Small intestine (tissue), 7 donors: ENCODE data around the gene CSNK1G3. TPM values are rescaled to one million over a fixed set of nuclear protein-coding genes. Genes with fewer than 3 reads are reported as not detected.

ENCODE experiments used
- DNase-seq, 2 donors: peaks; one replicate each; pipeline versions ENCODE4 v3.0.0 to v3.0.0-alpha.2; 2013
- FAIRE-seq: peaks from 2 replicates; lab custom pipeline; 2012; peaks lifted over from hg19 to GRCh38; lab: Jason Lieb, UNC
- H3K27ac ChIP-seq, 3 donors: one replicate each; pipeline ENCODE4 v1.5.1; 2013; ENCODE audit warnings: low read length in 2 of 3, mild to moderate bottlenecking in 2 of 3, control low read depth in 1 of 3, inconsistent platforms in 1 of 3, low read depth in 1 of 3, moderate library complexity in 1 of 3
- H3K27me3 ChIP-seq, 3 donors: one replicate each; pipeline ENCODE4 v1.6.1; 2013; ENCODE audit warnings: low read length in 3 of 3, inconsistent platforms in 1 of 3; ENCODE audit not compliant: control insufficient read depth in 3 of 3, insufficient read depth in 3 of 3
- H3K36me3 ChIP-seq, 3 donors: one replicate each; pipeline ENCODE4 v1.6.1; 2013; ENCODE audit warnings: low read length in 3 of 3, inconsistent platforms in 1 of 3, low read depth in 1 of 3, mild to moderate bottlenecking in 1 of 3, moderate library complexity in 1 of 3; ENCODE audit not compliant: control insufficient read depth in 3 of 3, insufficient read depth in 2 of 3
- H3K4me1 ChIP-seq, 3 donors: one replicate each; pipeline ENCODE4 v1.6.1; 2013; ENCODE audit warnings: low read length in 2 of 3, inconsistent platforms in 1 of 3, low read depth in 1 of 3, mild to moderate bottlenecking in 1 of 3, moderate library complexity in 1 of 3; ENCODE audit not compliant: control insufficient read depth in 3 of 3, insufficient read depth in 2 of 3
- H3K4me3 ChIP-seq, 3 donors: one replicate each; pipeline ENCODE4 v1.5.1; 2013; ENCODE audit warnings: low read length in 3 of 3, control low read depth in 1 of 3, inconsistent platforms in 1 of 3, low read depth in 1 of 3, mild to moderate bottlenecking in 1 of 3, moderate library complexity in 1 of 3
- H3K9me3 ChIP-seq, 2 donors: one replicate each; pipeline ENCODE4 v1.6.1; 2013; ENCODE audit warnings: low read depth in 1 of 2, low read length in 1 of 2; ENCODE audit not compliant: control insufficient read depth in 2 of 2, insufficient read depth in 1 of 2
- WGBS, 3 donors: extraction: QIAGEN DNeasy Blood & Tissue Kit; methylation state at CpG; one replicate each; pipeline ENCODE4 v1.1.7; 2013; 5-methylcytosine and 5-hydroxymethylcytosine counted together
- polyA plus RNA-seq, 4 donors: library from polyadenylated mRNA; stranded (reverse) in 3 of 4; unstranded in 1 of 4; fragments of 200-250 nt in 3 of 4; fragments of 120-200 nt in 1 of 4; gene quantifications; one replicate each; pipeline versions ENCODE4 v1.2.1 to v1.2.3, GENCODE V29; 2013
- donor health status: healthy with polysubstance abuse.
- donor health status: control.
- donor health status: control.
- donor health status: Bipolar disorder and iron deficiency.
- donor health status: healthy.

The CSNK1G3 gene
- polyA plus RNA-seq, 4 donors, result 16.7 to 21.7 (median 20.2) TPM

- no peak for DNase-seq
- no peak for FAIRE-seq
- 56 to 67% (median 66%) methylated on average over 4 of the region's 4 CpGs for WGBS, 3 donors
- Histone ChIP-seq H3K4me1 (no peaks in the 10 kb centered on the region), H3K27ac (no peak overlapping the region), H3K9me3 (no peaks in the 10 kb centered on the region), H3K27me3 (no peaks in the 10 kb centered on the region), H3K36me3 (no peaks in the 10 kb centered on the region), H3K4me3 (no peak overlapping the region)
Measured at GRCh38 chr5:123554601-123555000, 42.6 kb downstream of the CSNK1G3 start.

GRCh38 chr5:123557907-123558306, 45.9 kb downstream of the CSNK1G3 start:
- FAIRE-seq, result no peak
- H3K4me3 ChIP-seq, result no peak overlapping the region
- H3K4me1 ChIP-seq, result no peaks in the 10 kb centered on the region
- WGBS, 3 donors, result 97 to 100% (median 98%) methylated on average over 3 of the region's 3 CpGs
- H3K36me3 ChIP-seq, result no peaks in the 10 kb centered on the region
- H3K27me3 ChIP-seq, result no peaks in the 10 kb centered on the region
- no peak overlapping the region for H3K27ac ChIP-seq
- DNase-seq, result no peak
- H3K9me3 ChIP-seq, result no peaks in the 10 kb centered on the region

DNA sequence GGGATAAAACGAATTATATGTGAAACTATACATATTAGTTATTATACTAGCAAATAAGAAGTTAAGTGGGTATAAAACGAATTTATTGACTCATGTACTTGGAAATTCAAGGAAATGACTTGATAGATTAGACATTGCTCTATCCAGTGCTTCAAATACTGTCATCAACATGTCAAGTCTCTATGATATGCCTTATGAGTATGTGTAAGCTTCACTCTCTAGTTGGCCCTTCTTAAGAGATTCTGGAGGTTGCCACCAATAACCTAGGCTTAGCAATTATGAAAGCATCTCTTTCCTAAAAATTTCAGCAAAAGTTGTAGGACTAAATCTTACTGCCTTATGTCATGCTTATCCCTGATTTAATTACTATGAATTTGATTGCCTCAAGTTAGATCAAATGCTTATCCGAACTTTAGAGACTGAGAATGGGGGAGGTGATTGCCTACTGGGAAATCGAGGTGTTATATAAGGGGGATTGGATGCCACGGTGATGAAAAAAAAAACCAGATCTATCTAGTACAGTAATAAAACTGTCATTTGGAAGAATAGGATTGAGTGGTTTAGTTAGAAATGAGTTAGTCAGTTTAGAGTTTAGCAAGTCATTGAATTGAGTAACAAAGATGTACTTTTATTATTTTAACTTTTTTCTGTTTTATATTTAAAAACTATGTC, 46.9 kb downstream of the CSNK1G3 start:
- H3K9me3 ChIP-seq, result no peaks in the 10 kb centered on the region
- H3K4me3 ChIP-seq, result no peak overlapping the region
- no peak for DNase-seq
- no peaks in the 10 kb centered on the region for H3K4me1 ChIP-seq
- no peaks in the 10 kb centered on the region for H3K27me3 ChIP-seq
- no peaks in the 10 kb centered on the region for H3K36me3 ChIP-seq
- no peak for FAIRE-seq
- H3K27ac ChIP-seq, result no peak overlapping the region
- whole genome bisulfite sequencing, 3 donors, result 80 to 88% (median 81%) methylated on average over 5 of the region's 5 CpGs

- Histone ChIP-seq H3K36me3 (no peaks in the 10 kb centered on the region), H3K4me3 (no peak overlapping the region), H3K4me1 (no peaks in the 10 kb centered on the region), H3K9me3 (no peaks in the 10 kb centered on the region), H3K27me3 (no peaks in the 10 kb centered on the region), H3K27ac (no peak overlapping the region)
- no peak for DNase-seq
- no peak for FAIRE-seq
- 89 to 93% (median 91%) methylated on average over 1 of the region's 1 CpG for WGBS, 3 donors
Measured at GRCh38 chr5:123559434-123559775, 47.4 kb downstream of the CSNK1G3 start.

DNA sequence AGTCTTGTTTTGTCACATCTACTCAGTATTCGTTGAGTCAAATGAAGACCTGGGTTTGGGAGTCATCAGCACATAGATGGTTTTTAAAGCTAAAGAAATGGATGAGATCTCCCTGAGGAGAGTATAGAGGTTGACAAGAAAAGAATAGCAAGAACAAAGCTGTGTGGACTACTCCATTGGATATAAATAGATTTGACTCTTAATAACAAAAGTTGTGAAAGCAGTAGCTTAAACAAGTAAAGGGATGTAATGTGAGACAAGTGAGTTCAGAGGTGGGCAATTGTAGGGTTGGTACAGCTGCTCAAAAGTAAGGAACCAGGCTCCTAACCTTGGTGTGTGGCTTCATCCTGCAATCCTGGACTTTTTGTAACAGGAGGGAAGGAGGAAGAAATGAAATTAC, 49.3 kb downstream of the CSNK1G3 start:
- H3K27me3 ChIP-seq, result no peaks in the 10 kb centered on the region
- no peaks in the 10 kb centered on the region for H3K9me3 ChIP-seq
- no peaks in the 10 kb centered on the region for H3K4me1 ChIP-seq
- WGBS, 3 donors, result 93 to 96% (median 96%) methylated on average over 1 of the region's 1 CpG
- H3K4me3 ChIP-seq, result no peak overlapping the region
- H3K36me3 ChIP-seq, result peaks cover 0 to 2% (median 0%) of the 10 kb centered on the region in 3 donors
- FAIRE-seq, result no peak
- no peak overlapping the region for H3K27ac ChIP-seq
- DNase-seq, result no peak

- Histone ChIP-seq H3K4me1 (no peaks in the 10 kb centered on the region), H3K36me3 (peaks cover 0 to 6% (median 4%) of the 10 kb centered on the region in 3 donors), H3K27me3 (no peaks in the 10 kb centered on the region), H3K4me3 (no peak overlapping the region), H3K27ac (no peak overlapping the region), H3K9me3 (peaks cover 0 to 4% of the 10 kb centered on the region in 2 donors)
- FAIRE-seq (no peak), DNase-seq (no peak)
Measured at GRCh38 chr5:123571927-123572326, 60.0 kb downstream of the CSNK1G3 start.

DNA sequence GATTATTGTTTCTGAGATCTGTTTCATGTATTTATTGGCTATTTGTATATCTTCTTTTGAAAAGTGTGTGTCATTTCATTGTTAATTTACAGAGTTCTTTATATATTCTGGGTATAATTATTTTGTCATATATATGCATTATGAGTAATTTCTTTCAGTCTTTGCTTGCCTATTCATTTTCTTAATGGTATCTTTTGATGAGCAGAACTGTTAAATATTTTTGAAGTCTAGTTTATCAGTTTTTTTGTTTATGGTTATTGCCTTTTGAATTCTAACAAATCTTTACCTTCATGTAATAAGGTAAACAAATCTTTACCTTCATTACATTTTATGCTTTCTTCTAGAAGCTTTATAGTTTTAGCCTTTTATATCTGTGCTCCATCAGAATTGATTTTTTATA, 66.4 kb downstream of the CSNK1G3 start:
- Histone ChIP-seq H3K4me3 (no peak overlapping the region), H3K27me3 (no peaks in the 10 kb centered on the region), H3K36me3 (peaks cover 0 to 6% (median 6%) of the 10 kb centered on the region in 3 donors), H3K4me1 (no peaks in the 10 kb centered on the region), H3K27ac (no peak overlapping the region), H3K9me3 (no peaks in the 10 kb centered on the region)
- FAIRE-seq (peak; percentile 67), DNase-seq (no peak)

GRCh38 chr5:123579410-123579809, 67.4 kb downstream of the CSNK1G3 start:
- Histone ChIP-seq H3K36me3 (peaks cover 0 to 6% (median 5%) of the 10 kb centered on the region in 3 donors), H3K4me1 (no peaks in the 10 kb centered on the region), H3K4me3 (no peak overlapping the region), H3K9me3 (no peaks in the 10 kb centered on the region), H3K27ac (no peak overlapping the region), H3K27me3 (no peaks in the 10 kb centered on the region)
- DNase-seq, result no peak
- FAIRE-seq, result no peak
- WGBS, 3 donors, result 86 to 91% (median 87%) methylated on average over 3 of the region's 3 CpGs
